Activated naive CD8-positive, alpha-beta T cell (primary cell): ENCODE measurements around the gene NPHP4.

ENCODE experiments used
- H3K27ac Mint-ChIP-seq: one replicate; pipeline ENCODE4 v1.8.0; 2021; ENCODE audit warnings: mixed read lengths
- H3K27me3 Mint-ChIP-seq: one replicate; pipeline ENCODE4 v1.8.0; 2021; ENCODE audit warnings: mixed read lengths
- H3K36me3 Mint-ChIP-seq: one replicate; pipeline ENCODE4 v1.8.0; 2021; ENCODE audit warnings: mixed read lengths
- H3K4me1 Mint-ChIP-seq: one replicate; pipeline ENCODE4 v1.8.0; 2021; ENCODE audit warnings: low read depth, mixed read lengths
- H3K4me3 Mint-ChIP-seq: one replicate; pipeline ENCODE4 v1.8.0; 2021; ENCODE audit warnings: mild to moderate bottlenecking, mixed read lengths
- H3K9me3 Mint-ChIP-seq: one replicate; pipeline ENCODE4 v1.8.0; 2021; ENCODE audit warnings: low read depth, mixed read lengths

The NPHP4 gene

GRCh38 chr1:6012529-6013318 is 20.5 kb upstream of the NPHP4 start:
- Mint-ChIP-seq H3K27me3 (no peaks in the 10 kb centered on the region), H3K4me3 (no peak overlapping the region), H3K9me3 (no peaks in the 10 kb centered on the region), H3K27ac (no peak overlapping the region), H3K4me1 (peaks cover 4% of the 10 kb centered on the region), H3K36me3 (no peaks in the 10 kb centered on the region)

- Mint-ChIP-seq H3K27me3 (no peaks in the 10 kb centered on the region), H3K4me1 (peaks cover 5% of the 10 kb centered on the region), H3K27ac (no peak overlapping the region), H3K4me3 (no peak overlapping the region), H3K36me3 (no peaks in the 10 kb centered on the region), H3K9me3 (no peaks in the 10 kb centered on the region)
Measured at GRCh38 chr1:6011946-6012258, 19.7 kb upstream of the NPHP4 start.

DNA sequence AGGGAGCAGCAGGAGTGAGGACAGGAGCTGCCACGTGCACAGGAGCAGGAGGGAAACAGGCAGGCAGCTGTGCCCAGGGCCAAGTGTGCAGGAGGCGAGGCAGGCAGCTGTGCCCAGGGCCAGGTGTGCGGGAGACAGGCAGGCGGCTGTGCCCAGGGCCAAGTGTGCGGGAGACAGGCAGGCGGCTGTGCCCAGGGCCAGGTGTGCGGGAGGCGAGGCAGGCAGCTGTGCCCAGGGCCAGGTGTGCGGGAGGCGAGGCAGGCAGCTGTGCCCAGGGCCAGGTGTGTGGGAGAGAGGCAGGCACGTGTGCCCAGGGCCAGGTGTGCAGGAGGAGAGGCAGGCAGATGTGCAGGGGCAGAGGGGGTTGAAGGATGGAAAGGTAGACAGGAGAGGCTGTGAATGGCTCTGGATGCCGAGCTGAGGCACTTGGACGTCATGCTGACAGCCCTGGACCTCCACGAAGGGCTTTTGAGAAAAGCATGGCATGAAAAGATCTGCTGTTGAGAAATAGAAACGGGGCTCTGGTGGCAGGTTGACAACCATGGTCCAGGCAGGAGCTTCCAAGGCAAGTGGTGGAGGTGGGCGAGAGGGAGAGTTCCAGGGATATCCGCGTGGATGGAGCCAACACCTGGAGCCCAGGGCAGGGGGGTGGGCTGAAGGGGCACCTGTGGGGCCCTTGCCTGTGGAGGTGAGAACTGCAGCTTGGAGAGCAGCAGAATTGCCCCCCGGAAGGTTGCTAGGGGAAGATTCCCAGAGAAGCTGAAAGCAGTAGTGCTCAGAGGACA is 19.1 kb upstream of the NPHP4 start:
- Mint-ChIP-seq H3K36me3 (no peaks in the 10 kb centered on the region), H3K9me3 (no peaks in the 10 kb centered on the region), H3K4me3 (no peak overlapping the region), H3K4me1 (peaks cover 9% of the 10 kb centered on the region), H3K27me3 (no peaks in the 10 kb centered on the region), H3K27ac (no peak overlapping the region)

GRCh38 chr1:6010554-6010953 is 18.3 kb upstream of the NPHP4 start:
- Mint-ChIP-seq H3K9me3 (no peaks in the 10 kb centered on the region), H3K4me1 (peaks cover 9% of the 10 kb centered on the region), H3K27me3 (no peaks in the 10 kb centered on the region), H3K36me3 (no peaks in the 10 kb centered on the region), H3K4me3 (no peak overlapping the region), H3K27ac (no peak overlapping the region)

- no peak overlapping the region for H3K27ac Mint-ChIP-seq
- H3K9me3 Mint-ChIP-seq: no peaks in the 10 kb centered on the region
- H3K27me3 Mint-ChIP-seq: no peaks in the 10 kb centered on the region
- no peaks in the 10 kb centered on the region for H3K36me3 Mint-ChIP-seq
- no peak overlapping the region for H3K4me3 Mint-ChIP-seq
- H3K4me1 Mint-ChIP-seq: peaks cover 11% of the 10 kb centered on the region
Measured at GRCh38 chr1:6009120-6010040, 17.2 kb upstream of the NPHP4 start.

GRCh38 chr1:6008696-6009095 is 16.5 kb upstream of the NPHP4 start:
- H3K27me3 Mint-ChIP-seq: no peaks in the 10 kb centered on the region

GRCh38 chr1:6008084-6008415 is 15.8 kb upstream of the NPHP4 start:
- no peak overlapping the region for H3K4me3 Mint-ChIP-seq
- no peaks in the 10 kb centered on the region for H3K27me3 Mint-ChIP-seq
- H3K27ac Mint-ChIP-seq: no peak overlapping the region
- H3K36me3 Mint-ChIP-seq: no peaks in the 10 kb centered on the region
- H3K9me3 Mint-ChIP-seq: no peaks in the 10 kb centered on the region
- peaks cover 21% of the 10 kb centered on the region for H3K4me1 Mint-ChIP-seq

More at GRCh38 chr1:6008696-6009095, 16.5 kb upstream of the NPHP4 start:
- Mint-ChIP-seq H3K36me3 (no peaks in the 10 kb centered on the region), H3K27ac (no peak overlapping the region), H3K9me3 (no peaks in the 10 kb centered on the region), H3K4me1 (peaks cover 16% of the 10 kb centered on the region), H3K4me3 (no peak overlapping the region)

DNA sequence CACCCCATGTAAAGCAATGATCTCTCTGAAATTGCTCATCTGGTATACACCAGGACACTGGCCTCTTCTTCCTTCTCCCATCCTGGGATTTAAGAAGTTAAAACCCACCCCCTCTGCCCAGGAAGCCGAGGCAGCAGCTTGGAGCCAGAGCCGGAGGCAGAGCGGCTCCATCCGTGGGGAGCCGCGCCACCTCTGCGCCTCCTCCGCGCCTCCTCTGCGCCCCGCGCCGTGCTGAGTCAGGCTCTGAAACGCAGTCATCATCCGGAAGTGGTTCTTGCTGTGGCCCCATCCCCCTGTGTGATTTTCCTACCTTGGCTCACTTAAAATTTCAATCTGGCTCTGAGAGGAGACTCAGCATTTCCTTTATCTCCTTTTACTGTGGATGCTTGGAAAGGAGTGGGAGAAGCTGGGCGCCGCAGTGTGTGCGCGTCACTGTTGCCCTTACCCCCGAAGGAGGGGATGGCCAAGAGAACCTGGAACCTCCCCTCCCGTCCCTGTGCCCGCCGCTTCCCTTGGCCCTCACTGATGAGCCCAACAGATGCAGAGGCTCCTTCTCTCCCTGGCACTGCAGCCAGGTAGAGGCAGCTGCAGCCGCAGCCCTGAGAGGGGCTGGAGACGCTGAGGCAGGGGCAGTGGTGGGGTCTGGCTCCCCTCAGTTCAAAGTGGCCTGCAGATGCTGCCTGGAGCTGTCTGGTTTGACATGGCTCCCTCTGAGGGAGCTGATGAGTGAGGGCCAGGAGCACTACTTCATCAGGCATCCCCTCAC is 15.3 kb upstream of the NPHP4 start:
- H3K27me3 Mint-ChIP-seq: no peaks in the 10 kb centered on the region
- no peak overlapping the region for H3K27ac Mint-ChIP-seq
- no peak overlapping the region for H3K4me3 Mint-ChIP-seq
- no peaks in the 10 kb centered on the region for H3K36me3 Mint-ChIP-seq
- H3K4me1 Mint-ChIP-seq: peaks cover 22% of the 10 kb centered on the region
- H3K9me3 Mint-ChIP-seq: no peaks in the 10 kb centered on the region

GRCh38 chr1:6006882-6007281 is 14.7 kb upstream of the NPHP4 start:
- H3K9me3 Mint-ChIP-seq: no peaks in the 10 kb centered on the region
- peak overlapping the region; percentile 20 for H3K4me3 Mint-ChIP-seq
- no peaks in the 10 kb centered on the region for H3K36me3 Mint-ChIP-seq
- no peak overlapping the region for H3K27ac Mint-ChIP-seq
- peaks cover 26% of the 10 kb centered on the region for H3K4me1 Mint-ChIP-seq
- no peaks in the 10 kb centered on the region for H3K27me3 Mint-ChIP-seq

- Mint-ChIP-seq H3K27ac (no peak overlapping the region), H3K4me1 (peaks cover 33% of the 10 kb centered on the region), H3K36me3 (no peaks in the 10 kb centered on the region)
Measured at GRCh38 chr1:6005276-6005917, 13.2 kb upstream of the NPHP4 start.

GRCh38 chr1:6004412-6005123 is 12.3 kb upstream of the NPHP4 start:
- no peaks in the 10 kb centered on the region for H3K36me3 Mint-ChIP-seq
- no peak overlapping the region for H3K4me3 Mint-ChIP-seq
- H3K27me3 Mint-ChIP-seq: no peaks in the 10 kb centered on the region
- no peaks in the 10 kb centered on the region for H3K9me3 Mint-ChIP-seq
- peaks cover 35% of the 10 kb centered on the region for H3K4me1 Mint-ChIP-seq
- no peak overlapping the region for H3K27ac Mint-ChIP-seq

More at GRCh38 chr1:6005276-6005917, 13.2 kb upstream of the NPHP4 start:
- Mint-ChIP-seq H3K4me3 (no peak overlapping the region), H3K9me3 (no peaks in the 10 kb centered on the region), H3K27me3 (no peaks in the 10 kb centered on the region)

DNA sequence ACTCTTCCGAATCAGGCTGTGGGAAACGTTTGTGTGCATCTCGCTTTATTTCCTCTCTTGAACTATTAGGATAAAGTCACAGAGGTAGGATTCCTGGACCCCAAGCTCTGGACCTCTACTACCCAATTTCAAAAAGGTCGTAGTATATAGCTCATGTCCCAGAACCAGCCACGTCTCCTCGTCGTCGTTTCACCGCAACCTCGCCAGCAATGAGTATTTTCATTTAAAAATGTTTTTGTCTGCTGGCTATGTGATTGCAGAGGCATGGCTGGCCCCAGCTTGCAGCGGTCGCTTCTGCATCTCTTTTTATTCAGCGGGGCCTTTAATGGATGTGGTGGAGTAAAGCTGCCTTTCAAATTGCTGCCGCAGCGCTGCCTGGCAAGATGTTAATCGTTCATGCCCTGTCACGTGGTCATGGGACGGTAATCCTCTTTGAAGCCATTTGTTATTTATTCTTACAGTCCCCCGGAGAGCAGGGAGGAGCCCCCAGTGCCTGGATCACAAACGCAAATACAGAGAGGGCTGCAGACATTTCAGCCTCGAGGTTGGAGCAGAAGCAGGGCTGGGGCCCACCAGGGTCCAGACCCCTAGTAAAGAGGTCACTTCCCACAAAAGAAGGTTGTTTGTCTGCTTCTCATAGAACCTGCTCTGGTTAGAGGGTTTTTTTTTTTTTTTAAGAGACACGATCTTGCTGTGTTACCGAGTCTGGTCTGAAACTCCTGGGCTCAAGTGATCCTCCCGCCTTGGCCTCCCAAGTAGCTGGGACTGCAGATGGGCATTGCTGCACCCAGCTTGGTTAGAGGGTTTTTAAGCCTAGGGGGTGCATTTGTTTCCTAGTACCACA is 11.6 kb upstream of the NPHP4 start:
- Mint-ChIP-seq H3K4me3 (no peak overlapping the region), H3K4me1 (peaks cover 35% of the 10 kb centered on the region), H3K27me3 (no peaks in the 10 kb centered on the region), H3K36me3 (no peaks in the 10 kb centered on the region), H3K9me3 (no peaks in the 10 kb centered on the region), H3K27ac (no peak overlapping the region)
